Colonic mucosa (tissue), 4 donors: ENCODE measurements around the gene SLMAP. TPM values are rescaled to one million over a fixed set of nuclear protein-coding genes. Genes with fewer than 3 reads are reported as not detected.

Experiments used
- DNase-seq: peaks from one replicate; pipeline ENCODE4 v3.0.0-alpha.2; 2020
- H3K27ac ChIP-seq: fragments of 200-600 bp; one replicate; pipeline ENCODE4 v1.8.0; 2021
- H3K27me3 ChIP-seq: fragments of 200-600 bp; one replicate; pipeline ENCODE4 v1.8.0; 2021
- H3K36me3 ChIP-seq: fragments of 200-600 bp; one replicate; pipeline ENCODE4 v1.8.0; 2021
- H3K4me1 ChIP-seq: fragments of 200-600 bp; one replicate; pipeline ENCODE4 v1.8.0; 2021; ENCODE audit warnings: mild to moderate bottlenecking
- H3K4me3 ChIP-seq: fragments of 200-600 bp; one replicate; pipeline ENCODE4 v1.8.0; 2021
- H3K9ac ChIP-seq, 2 donors: one replicate each; pipeline ENCODE4 v1.7.0; 2013; ENCODE audit warnings: control low read depth in 2 of 2, low read depth in 2 of 2, low read length in 2 of 2
- H3K9me3 ChIP-seq: fragments of 200-600 bp; one replicate; pipeline ENCODE4 v1.8.0; 2021
- intact Hi-C: fragments of 100-400 bp; cut with DNase I; formaldehyde crosslinking; loops from one replicate; pipeline ENCODE4 v1.14.1; 2022
- total RNA-seq, 2 donors: library from RNA; stranded (reverse); fragmentation: NEBNext Ultra II Directional in 1 of 2; extraction: Animal tissue kit (Norgen Biotek cat#: 25700) in 1 of 2; gene quantifications; one replicate each; pipeline ENCODE4 v1.2.1, GENCODE V29; 2021
- TF ChIP-seq, protein P1 (sequence below): fragments of 200-600 bp; IDR thresholded peaks from one replicate; pipeline ENCODE4 v1.8.0; 2022; ENCODE audit warnings: antibody characterized with exemption, mild to moderate bottlenecking
- donor health status: healthy.
- donor health status: DM: no; HTN: no; CAD: no.
- donor health status: DM: no; HTN: no; CAD: no.

Gene SLMAP, protein sequence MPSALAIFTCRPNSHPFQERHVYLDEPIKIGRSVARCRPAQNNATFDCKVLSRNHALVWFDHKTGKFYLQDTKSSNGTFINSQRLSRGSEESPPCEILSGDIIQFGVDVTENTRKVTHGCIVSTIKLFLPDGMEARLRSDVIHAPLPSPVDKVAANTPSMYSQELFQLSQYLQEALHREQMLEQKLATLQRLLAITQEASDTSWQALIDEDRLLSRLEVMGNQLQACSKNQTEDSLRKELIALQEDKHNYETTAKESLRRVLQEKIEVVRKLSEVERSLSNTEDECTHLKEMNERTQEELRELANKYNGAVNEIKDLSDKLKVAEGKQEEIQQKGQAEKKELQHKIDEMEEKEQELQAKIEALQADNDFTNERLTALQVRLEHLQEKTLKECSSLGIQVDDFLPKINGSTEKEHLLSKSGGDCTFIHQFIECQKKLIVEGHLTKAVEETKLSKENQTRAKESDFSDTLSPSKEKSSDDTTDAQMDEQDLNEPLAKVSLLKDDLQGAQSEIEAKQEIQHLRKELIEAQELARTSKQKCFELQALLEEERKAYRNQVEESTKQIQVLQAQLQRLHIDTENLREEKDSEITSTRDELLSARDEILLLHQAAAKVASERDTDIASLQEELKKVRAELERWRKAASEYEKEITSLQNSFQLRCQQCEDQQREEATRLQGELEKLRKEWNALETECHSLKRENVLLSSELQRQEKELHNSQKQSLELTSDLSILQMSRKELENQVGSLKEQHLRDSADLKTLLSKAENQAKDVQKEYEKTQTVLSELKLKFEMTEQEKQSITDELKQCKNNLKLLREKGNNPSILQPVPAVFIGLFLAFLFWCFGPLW
- 100 to 1,000 TPM in 1 of 2 donors, 10 to 100 TPM in 1; 81.1 to 124 TPM for total RNA-seq

DNA sequence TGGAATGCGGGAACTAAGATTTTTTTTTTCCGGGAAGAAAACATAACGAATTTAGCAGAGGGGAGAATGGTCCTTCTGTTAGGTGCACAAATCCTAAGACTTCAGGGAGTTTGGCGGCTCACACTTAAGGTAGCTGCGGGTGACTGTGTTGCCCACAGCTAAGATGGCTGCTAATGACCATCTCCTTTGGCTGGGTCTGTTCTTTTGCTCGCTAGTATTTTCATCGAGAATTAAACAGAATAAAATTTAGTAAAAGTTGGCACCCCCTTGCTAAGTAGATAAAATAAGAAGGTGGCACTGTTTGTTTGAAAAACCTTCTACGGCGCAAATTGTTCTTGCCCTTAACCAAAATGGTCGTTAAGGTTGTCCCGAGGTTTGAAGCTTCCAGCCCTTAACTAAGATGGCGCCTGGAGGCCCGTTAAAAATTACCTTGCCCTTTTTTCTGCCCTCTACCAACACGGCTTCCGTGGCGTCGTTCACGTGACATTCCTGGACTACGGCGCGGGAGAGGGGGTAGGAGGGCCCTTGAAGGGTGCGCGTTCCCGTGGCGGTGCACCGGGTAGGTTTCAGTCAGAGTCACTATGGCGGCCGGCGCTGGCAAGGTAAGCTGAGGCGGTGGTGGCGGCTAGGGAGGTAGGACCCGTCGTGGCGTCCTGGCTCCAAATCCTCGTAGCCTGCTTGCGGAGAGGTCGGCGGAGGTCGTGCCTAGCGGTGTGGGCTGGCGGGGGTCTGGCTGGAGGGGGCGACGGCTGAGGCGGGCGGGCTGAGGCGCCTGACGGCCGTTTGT is at the start of gene SLMAP:
Gene SLMAP, plus strand, starts transcription at position 569 of the 787 bp plus-strand sequence. CDS start 1,343 bp downstream, outside the sequence.
- peak within 1 kb of the TSS; percentile 89 for H3K4me3 ChIP-seq
- no peaks in the 10 kb centered on the region for H3K27me3 ChIP-seq
- peaks cover 9% of the 10 kb centered on the region for H3K4me1 ChIP-seq
- H3K36me3 ChIP-seq: no peaks in the 10 kb centered on the region
- DNase-seq: peak; percentile 99
- H3K9ac ChIP-seq: peak within 1 kb of the TSS; percentile 81 to 84
- peak within 1 kb of the TSS; percentile 80 for H3K27ac ChIP-seq
- TF ChIP-seq, protein P1, sequence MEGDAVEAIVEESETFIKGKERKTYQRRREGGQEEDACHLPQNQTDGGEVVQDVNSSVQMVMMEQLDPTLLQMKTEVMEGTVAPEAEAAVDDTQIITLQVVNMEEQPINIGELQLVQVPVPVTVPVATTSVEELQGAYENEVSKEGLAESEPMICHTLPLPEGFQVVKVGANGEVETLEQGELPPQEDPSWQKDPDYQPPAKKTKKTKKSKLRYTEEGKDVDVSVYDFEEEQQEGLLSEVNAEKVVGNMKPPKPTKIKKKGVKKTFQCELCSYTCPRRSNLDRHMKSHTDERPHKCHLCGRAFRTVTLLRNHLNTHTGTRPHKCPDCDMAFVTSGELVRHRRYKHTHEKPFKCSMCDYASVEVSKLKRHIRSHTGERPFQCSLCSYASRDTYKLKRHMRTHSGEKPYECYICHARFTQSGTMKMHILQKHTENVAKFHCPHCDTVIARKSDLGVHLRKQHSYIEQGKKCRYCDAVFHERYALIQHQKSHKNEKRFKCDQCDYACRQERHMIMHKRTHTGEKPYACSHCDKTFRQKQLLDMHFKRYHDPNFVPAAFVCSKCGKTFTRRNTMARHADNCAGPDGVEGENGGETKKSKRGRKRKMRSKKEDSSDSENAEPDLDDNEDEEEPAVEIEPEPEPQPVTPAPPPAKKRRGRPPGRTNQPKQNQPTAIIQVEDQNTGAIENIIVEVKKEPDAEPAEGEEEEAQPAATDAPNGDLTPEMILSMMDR: no peak
- H3K9me3 ChIP-seq: no peaks in the 10 kb centered on the region
- intact Hi-C loops: loop anchor here (10.0 kb wide), 1 partner anchor 161 kb away; the partner anchor contains the start of gene ARF4

DNA sequence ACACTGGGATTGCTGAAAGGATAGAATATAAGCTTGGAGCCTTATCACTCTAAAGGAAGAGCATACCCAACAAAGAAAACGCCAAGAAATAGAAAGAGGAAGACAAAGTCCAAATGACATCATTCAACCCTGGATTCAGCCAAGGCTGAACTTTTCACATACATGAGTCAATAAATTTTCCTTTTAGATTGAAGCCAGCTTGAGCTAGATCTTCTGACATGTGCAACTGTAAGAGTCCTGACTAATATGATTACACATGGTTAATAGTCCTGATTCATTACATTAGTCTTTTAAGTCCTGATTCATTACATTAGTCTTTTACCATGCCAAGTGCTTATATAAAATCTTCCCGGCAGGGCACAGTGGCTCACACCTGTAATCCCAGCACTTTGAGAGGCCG is 49.6 kb upstream of the SLMAP start:
- Histone ChIP-seq H3K4me1 (no peaks in the 10 kb centered on the region), H3K27me3 (no peaks in the 10 kb centered on the region), H3K9me3 (no peaks in the 10 kb centered on the region), H3K27ac (no peak overlapping the region), H3K4me3 (no peak overlapping the region), H3K9ac (no peak overlapping the region), H3K36me3 (no peaks in the 10 kb centered on the region)
- TF ChIP-seq, protein P1: no peak
- intact Hi-C loops: no loop called here
- DNase-seq: peak; percentile 21

DNA sequence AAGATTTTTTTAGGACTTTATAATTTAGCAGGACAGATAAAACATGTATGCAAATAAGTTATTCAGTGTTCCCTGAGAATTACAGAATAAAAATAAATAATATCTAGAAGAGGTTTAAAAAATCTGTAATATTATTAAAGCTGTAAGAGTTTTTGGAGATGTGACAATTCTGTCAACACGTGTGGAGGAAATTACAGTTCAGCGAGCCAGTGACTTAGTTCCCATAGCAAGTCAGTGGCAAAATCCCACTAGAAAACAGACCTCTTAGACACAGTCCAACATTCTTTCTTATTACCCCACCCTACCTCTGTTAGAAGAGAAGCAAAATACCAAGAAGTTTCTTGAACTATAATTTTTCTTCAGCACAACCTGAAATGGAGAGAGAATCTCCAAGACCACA is 47.1 kb upstream of the SLMAP start:
- H3K4me3 ChIP-seq: no peak overlapping the region
- H3K27me3 ChIP-seq: no peaks in the 10 kb centered on the region
- H3K9ac ChIP-seq: no peak overlapping the region
- no peak overlapping the region for H3K27ac ChIP-seq
- H3K36me3 ChIP-seq: no peaks in the 10 kb centered on the region
- intact Hi-C loops: no loop called here
- no peaks in the 10 kb centered on the region for H3K4me1 ChIP-seq
- DNase-seq: no peak
- TF ChIP-seq, protein P1: no peak
- H3K9me3 ChIP-seq: no peaks in the 10 kb centered on the region

DNA sequence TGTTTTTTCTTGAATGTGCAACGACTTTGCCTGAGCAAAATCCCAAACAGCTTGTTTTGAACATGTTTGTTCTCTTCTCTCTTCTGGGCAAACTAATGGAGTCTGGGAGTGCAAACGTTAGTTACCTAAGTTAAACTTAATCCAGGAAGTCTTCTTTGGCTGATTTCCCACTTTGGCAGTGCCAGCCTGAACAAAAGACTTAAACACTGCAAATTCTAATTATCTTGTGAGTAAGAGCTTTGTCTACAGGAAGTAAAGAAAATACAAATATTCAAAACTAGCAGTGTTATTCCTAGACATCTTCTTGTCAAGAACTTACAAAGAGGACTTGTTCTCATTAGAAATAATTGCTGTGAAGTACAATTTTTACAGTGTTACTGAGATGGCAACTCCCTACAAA is 46.5 kb upstream of the SLMAP start:
- H3K27me3 ChIP-seq: no peaks in the 10 kb centered on the region
- H3K4me3 ChIP-seq: no peak overlapping the region
- TF ChIP-seq, protein P1: no peak
- no peak overlapping the region for H3K27ac ChIP-seq
- intact Hi-C loops: no loop called here
- H3K4me1 ChIP-seq: no peaks in the 10 kb centered on the region
- no peak overlapping the region for H3K9ac ChIP-seq
- H3K36me3 ChIP-seq: no peaks in the 10 kb centered on the region
- H3K9me3 ChIP-seq: no peaks in the 10 kb centered on the region
- no peak for DNase-seq

DNA sequence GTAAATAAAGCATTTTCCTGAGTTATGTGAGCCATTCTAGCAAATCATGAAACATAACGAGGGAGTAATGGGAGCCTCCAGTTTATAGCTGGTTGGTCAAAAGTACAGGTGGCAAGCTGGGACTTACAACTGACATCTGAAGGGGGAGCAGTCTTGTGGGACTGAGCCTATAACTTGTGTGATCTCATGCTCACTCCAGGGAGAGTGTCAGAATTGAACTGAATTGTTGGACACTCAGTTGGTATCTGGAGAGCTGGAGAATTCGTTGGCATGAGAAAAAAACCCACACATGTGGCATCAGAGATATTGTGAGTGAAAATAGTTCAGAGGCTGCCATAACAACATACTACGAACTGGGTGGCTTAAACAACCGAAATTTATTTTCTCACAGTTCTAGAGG is 40.4 kb upstream of the SLMAP start:
- TF ChIP-seq, protein P1: no peak
- intact Hi-C loops: no loop called here
- H3K4me3 ChIP-seq: no peak overlapping the region
- no peak overlapping the region for H3K9ac ChIP-seq
- no peak for DNase-seq
- no peaks in the 10 kb centered on the region for H3K4me1 ChIP-seq
- H3K9me3 ChIP-seq: no peaks in the 10 kb centered on the region
- H3K36me3 ChIP-seq: no peaks in the 10 kb centered on the region
- no peak overlapping the region for H3K27ac ChIP-seq
- H3K27me3 ChIP-seq: no peaks in the 10 kb centered on the region
